NCI-H460 (cell line): ENCODE measurements around the gene RNF208. TPM values are rescaled to one million over a fixed set of nuclear protein-coding genes. Genes with fewer than 3 reads are reported as not detected.
"Not testable (repeated sequence)": the region's sequence is repeated elsewhere in the genome, so short reads cannot be mapped to it uniquely, and the experiment has no call there.

ENCODE experiments used
- DNase-seq: peaks from one replicate; pipeline ENCODE4 v3.0.0-alpha.2; 2016; ENCODE audit warnings: low read depth; ENCODE audit errors: extremely low read depth
- polyA plus RNA-seq: library from polyadenylated mRNA; depleted of rRNA; stranded (reverse); fragments of >200 nt; gene quantifications from 2 replicates; pipeline ENCODE4 v1.2.3, GENCODE V29; 2014; cell fraction: nucleus; rRNA removed
- total RNA-seq: library from RNA; depleted of rRNA; stranded (reverse); fragments of >200 nt; shearing (Covaris generic); gene quantifications from 2 replicates; pipeline ENCODE4 v1.2.3, GENCODE V29; 2014; rRNA removed

Gene RNF208
- total RNA-seq = 0.37 and 0.40 TPM in 2 replicates
- polyA plus RNA-seq = 0.93 and 1.2 TPM in 2 replicates

DNA sequence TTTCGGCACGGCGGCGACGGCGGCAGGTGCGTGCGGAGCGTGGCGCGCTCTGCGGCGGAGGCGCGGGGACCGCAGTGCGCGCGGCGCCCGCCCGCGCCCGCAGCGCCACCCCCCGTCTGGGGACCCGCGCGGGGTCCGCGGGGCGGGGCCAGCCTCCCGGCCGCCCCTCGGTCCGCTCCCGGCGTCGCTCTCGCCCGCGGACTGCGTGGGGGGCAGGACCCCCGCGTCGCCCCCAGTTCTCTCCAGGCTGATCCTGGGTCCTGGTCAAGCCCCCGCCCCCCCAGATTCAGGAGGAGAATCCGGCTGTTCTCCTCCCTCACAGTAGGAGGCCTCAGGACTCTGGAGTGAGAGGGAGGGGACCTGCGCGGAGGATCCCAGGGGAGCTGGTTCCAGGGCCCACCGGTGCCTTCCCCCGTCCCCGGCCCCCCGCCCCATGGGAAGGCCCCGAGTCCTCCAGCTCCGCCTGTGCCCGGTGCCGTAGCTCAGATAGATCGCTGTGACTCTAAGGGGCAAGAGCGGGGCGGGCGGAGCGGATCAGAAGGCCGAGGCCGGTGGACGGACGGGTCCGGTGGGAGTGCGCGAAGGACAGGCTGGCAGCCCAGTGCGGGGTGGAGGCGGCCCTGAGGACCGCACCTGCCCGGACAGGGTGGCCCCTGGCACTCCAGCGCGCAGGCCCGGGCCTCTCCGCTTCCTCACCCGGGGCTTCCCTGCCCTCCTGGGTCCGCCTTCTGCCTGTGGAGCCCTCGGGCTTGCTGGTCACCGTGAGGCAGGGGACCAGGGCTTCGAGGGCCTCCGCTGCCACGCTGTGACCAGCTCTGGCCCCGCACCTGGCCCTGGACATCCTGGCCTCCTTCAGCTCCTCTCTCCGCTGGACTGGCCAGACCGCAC is at the start of gene RNF208:
Gene RNF208 (minus strand): TSS at position 51 of the 888 bp plus-strand sequence. CDS start 1,028 bp downstream, outside the sequence.
- DNase-seq = no peak

DNA sequence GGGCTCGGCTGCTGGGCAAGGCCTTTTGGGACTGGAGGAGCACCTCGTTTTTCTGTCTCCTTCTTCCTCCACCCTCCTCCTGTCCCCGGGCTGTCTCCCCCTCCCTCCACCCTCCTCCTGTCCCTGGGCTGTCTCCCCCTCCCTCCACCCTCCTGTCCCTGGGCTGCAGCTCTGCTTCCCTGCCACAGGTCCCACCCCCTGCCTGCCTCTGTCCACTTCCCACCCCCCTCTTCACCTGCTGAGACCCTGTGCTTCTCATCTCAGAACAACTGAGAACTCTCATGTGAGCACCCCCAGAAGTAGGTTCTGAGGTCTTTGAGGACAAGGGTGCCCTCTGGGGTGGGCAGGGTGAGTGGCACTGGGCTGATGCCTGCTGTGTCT is 49.6 kb upstream of the RNF208 start:
- DNase-seq = no peak

GRCh38 chr9:137270929-137271695 is 49.1 kb upstream of the RNF208 start:
- DNase-seq = no peak

DNA sequence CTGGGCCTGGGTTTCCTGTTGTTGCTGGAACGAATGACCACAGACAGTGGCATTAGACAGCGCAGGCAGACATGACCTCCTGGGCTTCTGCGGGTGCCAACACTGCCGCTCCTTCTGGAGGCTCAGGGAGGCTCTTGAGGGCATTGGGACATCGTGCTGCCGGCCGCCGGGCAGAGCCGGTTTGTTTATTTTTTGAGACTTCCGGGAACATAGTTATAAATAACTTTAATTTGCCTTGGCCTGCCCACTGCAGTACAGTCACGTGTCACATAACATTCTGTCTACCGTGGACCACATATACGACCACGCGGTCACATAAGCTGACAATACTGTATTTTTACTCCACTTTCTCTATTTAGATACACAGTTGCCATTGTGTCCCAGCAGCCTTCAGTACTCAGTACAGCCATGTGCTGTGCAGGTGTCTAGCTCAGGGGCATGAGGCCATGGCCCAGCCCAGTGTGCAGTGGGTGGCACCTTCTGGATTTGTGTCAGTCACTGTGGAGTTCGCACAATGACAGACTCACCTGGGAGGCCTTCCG is 47.3 kb upstream of the RNF208 start:
- no peak for DNase-seq

GRCh38 chr9:137268538-137269201 is 46.6 kb upstream of the RNF208 start:
- DNase-seq = no peak

DNA sequence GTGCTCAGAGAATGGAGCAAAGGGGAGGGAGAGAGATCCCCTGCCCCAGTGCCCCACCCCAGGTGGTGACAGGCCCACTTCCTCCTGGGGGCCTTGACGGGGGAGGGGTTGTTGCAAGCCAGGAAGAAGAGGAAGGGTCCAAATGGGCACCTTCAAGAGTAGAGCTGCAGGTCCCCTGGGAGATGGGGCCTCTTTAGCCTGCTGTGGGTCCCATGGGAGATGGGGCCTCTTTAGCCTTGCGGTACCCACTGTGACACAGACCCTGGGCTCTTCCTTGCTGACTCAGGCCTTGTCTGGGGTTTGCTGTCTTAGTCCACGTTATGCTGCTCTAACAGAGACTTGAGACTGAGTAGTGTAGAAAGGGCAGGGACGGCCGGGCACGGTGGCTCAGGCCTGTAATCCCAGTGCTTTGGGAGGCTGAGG is 45.9 kb upstream of the RNF208 start:
- no peak for DNase-seq

DNA sequence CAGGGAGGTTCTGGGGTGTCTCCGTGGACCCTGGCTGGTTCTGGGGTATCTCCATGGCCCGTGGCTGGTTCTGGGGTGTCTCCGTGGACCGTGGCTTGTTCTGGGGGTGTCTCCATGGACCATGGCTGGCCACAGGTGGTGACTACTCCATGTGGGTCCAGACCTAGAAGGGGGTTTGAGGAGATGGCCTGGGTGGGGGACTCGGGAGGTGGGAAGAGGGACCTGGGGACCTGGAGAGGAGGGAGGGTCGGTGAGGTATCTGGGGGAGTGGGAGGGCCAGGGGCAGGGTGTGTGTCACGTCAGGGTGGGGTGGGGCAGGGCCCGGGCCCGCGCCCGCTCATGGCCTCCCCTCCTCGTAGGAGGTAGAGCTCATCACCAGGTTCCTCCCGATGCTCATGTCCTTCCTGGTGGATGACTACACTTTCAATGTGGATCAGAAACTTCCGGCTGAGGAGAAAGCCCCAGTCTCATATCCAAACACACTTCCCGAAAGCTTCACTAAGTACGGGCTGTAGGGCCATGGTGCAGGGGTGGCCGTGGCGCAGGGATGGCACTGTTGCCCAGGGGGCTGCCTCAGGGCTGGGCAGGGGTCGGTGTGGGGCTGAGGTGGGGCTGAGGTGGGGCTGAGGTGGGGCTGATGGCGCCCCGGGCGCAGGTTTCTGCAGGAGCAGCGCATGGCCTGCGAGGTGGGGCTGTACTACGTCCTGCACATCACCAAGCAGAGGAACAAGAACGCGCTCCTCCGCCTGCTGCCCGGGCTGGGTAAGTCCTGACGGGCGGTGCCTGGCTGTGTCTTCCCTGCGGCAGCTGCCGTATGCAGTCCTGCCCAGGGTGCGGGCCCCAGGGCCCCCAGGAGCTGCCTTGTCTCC is 44.8 kb upstream of the RNF208 start:
- DNase-seq = no peak

DNA sequence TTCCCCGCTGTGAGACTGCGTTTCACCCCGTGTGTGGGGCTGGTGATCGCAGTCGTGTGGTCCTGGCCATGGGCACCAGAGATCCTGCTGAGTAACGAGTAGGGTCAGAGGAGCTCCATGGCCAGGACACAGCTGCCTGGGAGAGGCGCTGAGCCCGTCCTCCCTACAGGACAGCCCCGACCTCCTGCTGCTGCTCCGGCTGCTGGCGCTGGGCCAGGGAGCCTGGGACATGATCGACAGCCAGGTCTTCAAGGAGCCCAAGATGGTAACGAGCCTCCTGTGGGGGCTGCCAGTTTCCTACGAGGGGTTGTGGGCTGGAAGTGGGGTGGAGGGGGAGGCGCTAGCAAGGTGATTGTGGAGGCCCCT is 44.1 kb upstream of the RNF208 start:
- no peak for DNase-seq

- no peak for DNase-seq
Observed at GRCh38 chr9:137265496-137266161, 43.6 kb upstream of the RNF208 start.

GRCh38 chr9:137264067-137264466 is 42.0 kb upstream of the RNF208 start:
- no peak for DNase-seq

DNA sequence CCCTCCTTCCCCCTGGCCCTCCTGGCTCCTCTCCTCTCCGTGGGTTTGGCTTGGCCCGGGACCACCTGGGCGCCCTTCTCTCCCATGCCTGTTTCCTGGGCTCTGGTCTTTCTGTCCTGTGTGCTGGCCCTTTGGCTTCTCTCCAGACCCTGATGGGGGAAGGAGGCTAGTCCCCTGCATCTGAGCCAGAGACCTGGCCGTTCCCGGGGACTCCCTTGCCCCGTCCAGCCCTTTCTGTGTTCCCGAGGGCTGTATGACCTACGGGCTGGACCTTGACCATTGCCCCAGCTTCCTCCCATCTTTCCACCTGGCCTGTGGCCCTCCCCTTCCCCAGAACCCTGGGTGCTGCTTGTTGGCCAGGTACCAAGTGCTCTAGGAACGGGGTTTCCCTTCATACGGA is 41.5 kb upstream of the RNF208 start:
- DNase-seq = no peak

- DNase-seq = no peak
Observed at GRCh38 chr9:137262909-137263285, 40.9 kb upstream of the RNF208 start.

DNA sequence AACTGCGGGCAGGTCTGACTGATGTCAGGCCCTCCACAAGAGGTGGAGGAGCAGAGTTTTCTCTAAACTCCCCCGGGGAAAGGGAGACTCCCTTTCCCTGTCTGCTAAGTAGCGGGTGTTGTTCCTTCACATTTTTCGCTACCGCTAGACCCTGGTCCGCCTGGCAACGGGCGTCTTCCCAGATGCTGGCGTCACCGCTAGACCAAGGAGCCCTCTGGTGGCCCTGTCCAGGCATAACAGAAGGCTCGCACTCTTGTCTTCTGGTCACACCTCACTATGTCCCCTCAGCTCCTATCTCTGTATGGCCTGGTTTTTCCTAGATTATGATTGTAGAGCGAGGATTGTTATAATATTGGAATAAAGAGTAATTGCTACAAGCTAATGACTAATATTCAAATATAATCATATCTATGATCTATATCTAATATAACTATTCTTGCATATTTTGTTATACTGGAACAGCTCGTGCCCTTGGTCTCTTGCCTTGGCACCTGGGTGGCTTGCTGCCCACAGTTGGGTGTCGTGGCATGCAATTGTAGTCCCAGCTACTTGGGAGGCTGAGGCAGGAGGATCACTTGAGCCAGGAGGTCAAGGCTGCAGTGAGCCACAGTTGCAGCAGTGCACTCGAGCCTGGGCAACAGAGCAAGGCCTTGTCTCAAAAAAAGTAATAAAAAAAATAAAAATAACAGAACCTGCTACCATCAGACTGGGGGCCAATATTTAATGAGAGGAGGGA is 40.3 kb upstream of the RNF208 start:
- DNase-seq = not testable (repeated sequence)

DNA sequence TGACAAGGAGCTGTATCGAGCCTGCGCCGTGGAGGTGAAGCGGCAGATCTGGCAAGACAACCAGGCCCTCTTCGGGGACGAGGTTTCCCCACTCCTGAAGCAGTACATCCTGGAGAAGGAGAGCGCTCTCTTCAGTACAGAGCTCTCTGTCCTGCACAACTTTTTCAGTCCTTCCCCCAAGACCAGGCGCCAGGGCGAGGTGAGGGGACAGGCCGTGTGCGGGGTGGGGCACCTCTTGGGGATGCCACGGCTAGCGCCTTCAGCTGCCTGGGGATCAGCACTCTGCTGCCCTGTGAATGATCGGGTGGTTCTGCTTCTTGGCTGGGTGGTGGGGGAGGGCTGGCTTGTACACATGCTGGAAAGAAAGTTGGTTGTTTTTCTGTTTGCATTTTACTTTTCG is 34.8 kb upstream of the RNF208 start:
- DNase-seq = no peak

DNA sequence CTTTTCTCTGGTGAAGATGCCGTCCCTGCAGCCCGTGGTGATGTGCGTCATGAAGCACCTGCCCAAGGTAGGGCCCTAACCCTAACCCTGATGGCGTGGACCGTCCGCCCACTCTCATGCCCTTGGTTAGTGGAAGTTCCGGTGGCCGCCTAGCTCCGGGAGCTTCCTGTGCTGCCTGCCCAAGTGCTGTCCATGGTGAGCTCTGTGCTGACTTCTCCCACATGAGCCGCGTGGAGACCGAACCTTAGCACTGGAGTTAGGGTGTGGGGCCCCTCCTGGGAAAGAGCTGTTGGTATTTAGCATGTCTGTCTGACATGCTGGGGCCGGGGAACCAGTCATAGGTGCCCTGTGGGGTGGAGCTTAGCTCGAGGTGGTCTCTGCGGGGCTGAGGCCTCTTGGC is 34.3 kb upstream of the RNF208 start:
- DNase-seq = no peak

DNA sequence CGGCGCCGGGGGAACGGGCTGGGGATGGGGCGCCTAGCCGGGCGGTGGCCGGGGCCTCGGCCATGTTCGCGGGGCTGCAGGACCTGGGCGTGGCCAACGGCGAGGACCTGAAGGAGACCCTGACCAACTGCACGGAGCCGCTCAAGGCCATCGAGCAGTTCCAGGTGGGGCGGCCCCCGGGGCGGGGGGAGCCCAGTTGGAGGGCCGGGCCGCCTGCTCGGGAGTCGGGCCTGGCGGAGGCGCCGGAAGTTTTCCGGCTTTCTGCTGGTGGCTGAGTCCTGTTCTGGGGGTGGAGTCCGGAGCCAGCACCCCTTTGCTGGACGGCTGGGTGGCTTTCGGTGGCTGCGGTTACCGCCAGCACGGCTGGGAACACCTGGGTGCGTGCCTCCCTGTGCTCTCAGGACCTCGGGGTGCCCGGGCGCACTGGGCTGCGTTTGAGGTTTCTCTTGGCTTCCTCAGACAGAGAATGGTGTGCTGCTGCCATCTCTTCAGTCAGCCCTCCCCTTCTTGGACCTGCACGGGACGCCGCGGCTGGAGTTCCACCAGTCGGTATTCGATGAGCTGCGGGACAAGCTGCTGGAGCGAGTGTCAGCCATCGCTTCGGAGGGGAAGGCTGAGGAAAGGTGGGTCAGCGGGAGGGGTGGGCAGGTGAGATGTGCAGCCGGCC is 33.5 kb upstream of the RNF208 start:
- DNase-seq = no peak

- peak; percentile 83 for DNase-seq
Observed at GRCh38 chr9:137254624-137255447, 32.8 kb upstream of the RNF208 start, which contains the start of gene NELFB. NELFB (plus strand) TSS chr9:137255327.
